CD4-positive, alpha-beta T cell treated with Interleukin-6 for 4 hours (primary cell): ENCODE measurements around the gene FLCN.

ENCODE experiments used
- DNase-seq: peaks from one replicate; pipeline ENCODE4 v3.0.0-alpha.2; 2020; ENCODE audit warnings: mixed read lengths

Gene FLCN

GRCh38 chr17:17183744-17184143 lies 53.2 kb downstream of the FLCN start:
- no peak for DNase-seq

GRCh38 chr17:17182598-17183136 lies 54.3 kb downstream of the FLCN start:
- DNase-seq, result peak; percentile 61

GRCh38 chr17:17181666-17182597 lies 55.0 kb downstream of the FLCN start:
- DNase-seq, result peak; percentile 67

- DNase-seq, result no peak
Measured at GRCh38 chr17:17180741-17181525, 56.0 kb downstream of the FLCN start.

- DNase-seq, result peak; percentile 57
Measured at GRCh38 chr17:17180141-17180603, 56.8 kb downstream of the FLCN start.

GRCh38 chr17:17179371-17179827 lies 57.6 kb downstream of the FLCN start:
- peak; percentile 52 for DNase-seq

GRCh38 chr17:17177176-17177575 lies 59.8 kb downstream of the FLCN start:
- DNase-seq, result peak; percentile 34

GRCh38 chr17:17176341-17176740 lies 60.6 kb downstream of the FLCN start:
- peak; percentile 67 for DNase-seq

- DNase-seq, result peak; percentile 61
Measured at GRCh38 chr17:17175917-17176316, 61.1 kb downstream of the FLCN start.

- no peak for DNase-seq
Measured at GRCh38 chr17:17175340-17175739, 61.6 kb downstream of the FLCN start.

GRCh38 chr17:17173921-17174320 lies 63.0 kb downstream of the FLCN start:
- peak; percentile 1 for DNase-seq

GRCh38 chr17:17172990-17173389 lies 64.0 kb downstream of the FLCN start:
- DNase-seq, result no peak

- DNase-seq, result peak; percentile 32
Measured at GRCh38 chr17:17172001-17172939, 64.7 kb downstream of the FLCN start.

- DNase-seq, result no peak
Measured at GRCh38 chr17:17171186-17171585, 65.8 kb downstream of the FLCN start.

- DNase-seq, result no peak
Measured at GRCh38 chr17:17170346-17170985, 66.5 kb downstream of the FLCN start.

GRCh38 chr17:17169396-17169795 lies 67.6 kb downstream of the FLCN start:
- DNase-seq, result no peak

- no peak for DNase-seq
Measured at GRCh38 chr17:17168401-17168800, 68.6 kb downstream of the FLCN start.

- no peak for DNase-seq
Measured at GRCh38 chr17:17167986-17168385, 69.0 kb downstream of the FLCN start.

- no peak for DNase-seq
Measured at GRCh38 chr17:17167356-17167755, 69.6 kb downstream of the FLCN start.

- DNase-seq, result no peak
Measured at GRCh38 chr17:17166446-17166845, 70.5 kb downstream of the FLCN start.

- DNase-seq, result no peak
Measured at GRCh38 chr17:17165666-17166308, 71.2 kb downstream of the FLCN start.
